Adrenal gland (tissue), 12 donors: ENCODE data around the gene TSPAN9. TPM values are rescaled to one million over a fixed set of nuclear protein-coding genes. Genes with fewer than 3 reads are reported as not detected.
A peak's percentile ranks its signal among the peaks of the same experiment; 100 is the strongest.

ENCODE experiments used
- DNase-seq, 7 donors: peaks; one replicate each; pipeline ENCODE4 v3.0.0-alpha.2; 2019 to 2020
- H3K27ac ChIP-seq, 5 donors: fragments of 200-600 bp; sonication (generic) in 4 of 5; 1 replicate in 3 of 5; 2 replicates in 2 of 5; pipeline versions ENCODE4 v1.5.1 to v1.8.0; 2016 to 2020; ENCODE audit warnings: mild to moderate bottlenecking in 1 of 5
- H3K27me3 ChIP-seq: fragments of 200-600 bp; 2 replicates; pipeline ENCODE4 v1.8.0; 2021
- H3K36me3 ChIP-seq, 2 donors: fragments of 200-600 bp; replicated peaks in 1 of 2; 1 replicate in 1 of 2; 2 replicates in 1 of 2; pipeline versions ENCODE4 v1.5.1 to v1.8.0; 2018 to 2022
- H3K4me1 ChIP-seq, 2 donors: fragments of 200-600 bp; replicated peaks in 1 of 2; 1 replicate in 1 of 2; 2 replicates in 1 of 2; pipeline versions ENCODE4 v1.5.1 to v1.8.0; 2018 to 2021
- H3K4me3 ChIP-seq, 4 donors: fragments of 200-600 bp; sonication (generic) in 3 of 4; one replicate each; pipeline ENCODE4 v1.5.1; 2016 to 2018
- H3K9me3 ChIP-seq, 3 donors: fragments of 200-600 bp; sonication (generic) in 1 of 3; replicated peaks in 1 of 3; 1 replicate in 2 of 3; 2 replicates in 1 of 3; pipeline versions ENCODE4 v1.5.1 to v1.8.0; 2016 to 2021
- POLR2A ChIP-seq, 2 donors: fragments of 450-650 bp; IDR thresholded peaks; one replicate each; pipeline ENCODE4 v1.6.1; 2017; ENCODE audit warnings: antibody characterized with exemption in 2 of 2, mild to moderate bottlenecking in 2 of 2, moderate library complexity in 1 of 2
- WGBS, 4 donors: extraction: QIAGEN DNeasy Blood & Tissue Kit in 2 of 4; methylation state at CpG; one replicate each; pipeline versions ENCODE4 v1.1.5 to v1.1.7; 2013 to 2017; 5-methylcytosine and 5-hydroxymethylcytosine counted together
- intact Hi-C, 2 donors: fragments of 100-400 bp; cut with DNase I; formaldehyde crosslinking; loops; one replicate each; pipeline versions ENCODE4 v1.14.1 to v1.15.0; 2022 to 2023
- polyA plus RNA-seq, 3 donors: library from polyadenylated mRNA; stranded (reverse); fragments of 200-250 nt in 2 of 3; fragments of 350-450 nt in 1 of 3; fragmentation: Illumina TruSeq in 1 of 3; extraction: RNeasy Lipid Tissue Mini Kit (QIAGEN cat#74804) in 1 of 3; gene quantifications; one replicate each; pipeline ENCODE4 v1.2.3, GENCODE V29; 2013 to 2014
- total RNA-seq, 9 donors: library from RNA; depleted of rRNA in 4 of 9; stranded (reverse); fragments of >200 nt in 4 of 9; fragments of 120-200 nt in 1 of 9; fragmentation: NEBNext Ultra II Directional in 1 of 9; extraction: Animal tissue kit (Norgen Biotek cat#: 25700) in 1 of 9; gene quantifications; one replicate each; pipeline versions ENCODE4 v1.1.0 to v1.2.4, GENCODE V29; 2013 to 2023
- TF ChIP-seq, protein P1 (sequence below), 6 experiments: fragments of 450-650 bp in 4 of 6; fragments of 200-600 bp in 2 of 6; sonication (generic) in 1 of 6; IDR thresholded peaks; 1 replicate in 5 of 6; 2 replicates in 1 of 6; pipeline versions ENCODE4 v1.5.1 to v1.8.0; 2016 to 2021; ENCODE audit warnings: antibody characterized with exemption in 6 of 6, mild to moderate bottlenecking in 2 of 6, moderate library complexity in 1 of 6
- donor health status: healthy with polysubstance abuse.
- donor health status: Bipolar disorder and iron deficiency.
- donor health status: DM: yes; HTN: yes; CAD: no.
- donor health status: DM: no; HTN: no; CAD: no.
- donor health status: DM: no; HTN: no; CAD: no.
- donor health status: DM: yes; HTN: yes; CAD: no.

TSPAN9 gene
- total and polyA plus RNA-seq, 12 donors, result 12.4 to 31.4 (median 22.4) TPM

DNA sequence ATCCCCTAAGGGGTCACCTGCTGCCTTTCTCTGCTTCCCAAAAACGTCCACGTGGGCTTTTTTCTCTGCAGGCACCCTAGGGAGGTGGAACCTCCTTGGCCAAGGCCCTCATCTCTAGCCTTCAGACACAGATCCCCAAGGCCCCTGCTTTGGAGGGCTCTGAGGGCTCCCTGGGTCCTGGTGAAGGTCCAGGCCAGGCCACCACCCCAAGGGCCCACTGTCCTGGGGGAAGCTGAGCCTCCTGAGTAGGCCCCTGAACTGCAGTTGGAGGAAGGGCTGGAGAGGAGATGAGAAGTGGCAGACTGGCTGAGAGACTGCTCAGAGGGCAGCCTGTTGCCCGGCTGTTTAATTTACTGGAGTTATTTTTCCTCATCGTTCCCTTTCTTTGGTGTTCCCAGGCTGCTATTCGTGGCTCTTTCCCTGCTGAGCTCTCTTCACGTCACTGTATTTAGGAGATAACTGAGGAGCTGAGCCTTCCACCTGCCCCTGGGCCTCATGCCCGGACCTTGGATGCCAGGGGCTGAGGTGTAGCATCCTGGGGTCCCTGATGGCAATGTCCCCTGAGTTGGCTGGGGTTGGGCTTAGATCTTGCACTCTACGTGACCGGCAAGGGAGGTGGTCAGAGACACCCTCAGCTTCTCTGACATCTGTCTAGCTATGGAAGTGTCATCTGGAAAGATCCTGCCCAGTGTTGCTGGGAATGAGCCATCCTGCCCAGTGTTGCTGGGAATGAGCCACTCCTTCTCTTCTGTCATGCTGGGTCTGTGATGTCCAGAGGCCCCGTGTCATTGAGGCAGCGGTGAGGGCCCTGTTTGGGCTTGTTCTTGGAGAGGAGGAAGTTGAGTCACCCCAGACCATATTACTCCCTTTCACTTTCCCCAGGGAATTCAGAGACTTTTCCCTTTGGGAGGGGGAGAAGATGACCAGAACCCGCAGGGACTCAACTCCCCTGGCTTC, 139.8 kb downstream of the TSPAN9 start:
- H3K4me3 ChIP-seq, result no peak overlapping the region
- 76 to 80% (median 78%) methylated on average over 10 to 12 of the region's 12 CpGs for WGBS, 4 donors
- TF ChIP-seq, protein P1, sequence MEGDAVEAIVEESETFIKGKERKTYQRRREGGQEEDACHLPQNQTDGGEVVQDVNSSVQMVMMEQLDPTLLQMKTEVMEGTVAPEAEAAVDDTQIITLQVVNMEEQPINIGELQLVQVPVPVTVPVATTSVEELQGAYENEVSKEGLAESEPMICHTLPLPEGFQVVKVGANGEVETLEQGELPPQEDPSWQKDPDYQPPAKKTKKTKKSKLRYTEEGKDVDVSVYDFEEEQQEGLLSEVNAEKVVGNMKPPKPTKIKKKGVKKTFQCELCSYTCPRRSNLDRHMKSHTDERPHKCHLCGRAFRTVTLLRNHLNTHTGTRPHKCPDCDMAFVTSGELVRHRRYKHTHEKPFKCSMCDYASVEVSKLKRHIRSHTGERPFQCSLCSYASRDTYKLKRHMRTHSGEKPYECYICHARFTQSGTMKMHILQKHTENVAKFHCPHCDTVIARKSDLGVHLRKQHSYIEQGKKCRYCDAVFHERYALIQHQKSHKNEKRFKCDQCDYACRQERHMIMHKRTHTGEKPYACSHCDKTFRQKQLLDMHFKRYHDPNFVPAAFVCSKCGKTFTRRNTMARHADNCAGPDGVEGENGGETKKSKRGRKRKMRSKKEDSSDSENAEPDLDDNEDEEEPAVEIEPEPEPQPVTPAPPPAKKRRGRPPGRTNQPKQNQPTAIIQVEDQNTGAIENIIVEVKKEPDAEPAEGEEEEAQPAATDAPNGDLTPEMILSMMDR (IDR thresholded peaks at IDR 0.05), result no peak
- intact Hi-C loops, result no loop called here
- DNase-seq, result peak in 1 of 7 donors; percentile 26
- H3K27ac ChIP-seq, result peak overlapping the region in 2 of 5 donors; percentile 30 to 55
- H3K4me1 ChIP-seq, result peaks cover 12% of the 10 kb centered on the region in 2 donors
- H3K9me3 ChIP-seq, result no peaks in the 10 kb centered on the region
- H3K27me3 ChIP-seq, result no peaks in the 10 kb centered on the region
- no peaks in the 10 kb centered on the region for H3K36me3 ChIP-seq

DNA sequence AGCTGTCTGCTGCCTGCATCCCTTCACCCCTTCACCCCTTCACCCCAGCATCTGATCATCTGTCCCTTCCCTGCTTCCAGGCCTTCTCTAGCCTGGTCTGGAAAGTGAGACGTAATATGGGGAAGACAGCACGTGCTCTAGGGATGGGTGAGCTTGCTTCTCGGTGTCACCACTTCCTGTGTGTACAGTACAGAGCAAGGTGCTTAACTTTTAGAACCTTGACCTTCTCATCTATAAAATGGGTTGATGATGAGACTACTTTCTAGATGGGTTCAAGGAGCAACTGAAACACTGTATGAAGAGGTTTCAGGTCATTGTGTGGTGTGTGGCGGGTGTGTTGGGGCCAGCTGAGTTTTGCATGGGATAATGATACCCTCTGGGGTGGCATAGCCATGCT, 140.5 kb downstream of the TSPAN9 start:
- 84 to 95% (median 86%) methylated on average over 4 of the region's 4 CpGs for WGBS, 4 donors
- Histone ChIP-seq H3K4me3 (no peak overlapping the region), H3K36me3 (no peaks in the 10 kb centered on the region), H3K9me3 (no peaks in the 10 kb centered on the region), H3K27ac (peak overlapping the region in 2 of 5 donors; percentile 20 to 55), H3K27me3 (no peaks in the 10 kb centered on the region), H3K4me1 (peaks cover 12% of the 10 kb centered on the region in 2 donors)
- TF ChIP-seq POLR2A (IDR thresholded peaks at IDR 0.05), result no peak
- TF ChIP-seq, protein P1 (IDR thresholded peaks at IDR 0.05), result no peak
- intact Hi-C loops, result no loop called here
- DNase-seq, result no peak

DNA sequence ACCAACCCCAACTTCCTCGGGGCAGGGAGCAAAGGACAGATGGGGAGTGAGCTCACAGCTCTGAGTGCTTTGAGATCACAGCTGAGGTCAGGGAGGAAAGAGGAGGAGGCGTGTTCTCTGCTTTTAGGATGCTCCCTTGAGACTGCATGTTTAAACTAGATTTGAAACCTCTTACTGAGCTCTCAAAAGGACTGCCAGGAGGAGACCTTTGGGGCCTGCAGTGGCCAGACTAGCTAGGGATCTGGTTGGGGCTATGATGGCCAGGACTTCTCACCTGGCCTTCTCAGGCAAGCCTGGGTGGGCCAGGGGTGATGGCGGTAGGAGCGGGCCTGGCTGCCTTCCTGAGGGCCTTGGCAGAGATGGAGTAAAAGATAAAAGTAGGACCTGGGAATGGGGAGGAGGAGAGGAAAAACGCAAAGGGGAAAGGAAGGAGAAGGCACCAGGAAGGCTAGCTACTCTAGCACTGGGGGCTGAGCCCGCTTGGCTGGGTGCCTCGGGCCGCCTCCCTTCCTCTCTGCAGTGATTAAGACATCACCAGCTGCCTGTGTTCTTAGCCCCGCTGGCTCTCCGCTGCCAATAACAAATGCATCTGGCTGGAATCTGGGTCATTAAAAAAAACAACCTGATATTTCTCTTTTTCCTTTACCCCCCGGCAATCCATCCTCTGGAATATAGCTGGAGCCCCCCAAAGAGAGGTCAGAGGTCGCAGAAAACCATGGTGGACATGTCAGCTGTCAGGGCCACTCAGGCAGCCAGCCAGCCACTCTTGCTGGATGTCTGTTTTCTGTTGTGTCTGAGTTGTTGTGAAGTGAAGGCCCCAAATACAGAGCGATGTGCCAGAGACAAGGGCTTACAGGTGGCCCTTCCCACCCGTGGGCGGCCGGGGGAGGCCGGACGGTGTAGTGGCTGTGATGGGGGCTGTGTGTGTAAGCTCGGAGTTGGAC, 141.3 kb downstream of the TSPAN9 start:
- intact Hi-C loops, result no loop called here

More for the DNA sequence above, 141.3 kb downstream of the TSPAN9 start:
- no peaks in the 10 kb centered on the region for H3K36me3 ChIP-seq
- WGBS, 4 donors, result 24 to 41% (median 32%) methylated on average over 16 to 19 of the region's 19 CpGs
- peak; percentile 35 to 93 (median 76) for DNase-seq
- no peaks in the 10 kb centered on the region for H3K27me3 ChIP-seq
- H3K27ac ChIP-seq, result peak overlapping the region in 2 of 5 donors; percentile 27 to 72
- peaks cover 12% of the 10 kb centered on the region in 2 donors for H3K4me1 ChIP-seq
- no peak overlapping the region for H3K4me3 ChIP-seq
- no peaks in the 10 kb centered on the region for H3K9me3 ChIP-seq
- TF ChIP-seq, protein P1 (IDR thresholded peaks at IDR 0.05), result no peak
- TF ChIP-seq POLR2A (IDR thresholded peaks at IDR 0.05), result no peak
